Hepatocyte (in vitro differentiated cells): ENCODE measurements around the gene ARF3.

Experiments
- CTCF ChIP-seq: fragments of 200-600 bp; sonication (generic); IDR thresholded peaks from 2 replicates; pipeline ENCODE4 v1.5.1; 2016; ENCODE audit warnings: antibody characterized with exemption, mild to moderate bottlenecking; ENCODE audit not compliant: poor library complexity
- EZH2 ChIP-seq: fragments of 200-600 bp; sonication (generic); IDR thresholded peaks from 2 replicates; pipeline ENCODE4 v1.6.1; 2016; ENCODE audit warnings: antibody characterized with exemption, mild to moderate bottlenecking, borderline replicate concordance
- EZH2phosphoT487 ChIP-seq: fragments of 200-600 bp; sonication (generic); IDR thresholded peaks from one replicate; pipeline ENCODE4 v1.6.1; 2018; ENCODE audit warnings: antibody characterized with exemption, mild to moderate bottlenecking, low read depth, moderate library complexity; ENCODE audit not compliant: unreplicated experiment, severe bottlenecking

- peak; percentile 75 for TF ChIP-seq CTCF
- peak; percentile 61 for TF ChIP-seq EZH2phosphoT487
- TF ChIP-seq EZH2 = no peak
Measured at GRCh38 chr12:48996794-48997718, 39.8 kb upstream of the ARF3 start.
